Muscle layer of colon (tissue), 2 donors: Measurements from ENCODE around the gene MYL12A.
A peak's percentile ranks its signal among the peaks of the same experiment; 100 is the strongest.
"Not testable (repeated sequence)": the region's sequence is repeated elsewhere in the genome, so short reads cannot be mapped to it uniquely, and the experiment has no call there.

Source experiments
- H3K27ac ChIP-seq: one replicate; pipeline ENCODE4 v1.7.0; 2013; ENCODE audit warnings: low read depth, mild to moderate bottlenecking, low read length, moderate library complexity
- H3K27me3 ChIP-seq, 2 donors: one replicate each; pipeline ENCODE4 v1.7.0; 2013; ENCODE audit warnings: low read length in 2 of 2, mild to moderate bottlenecking in 2 of 2; ENCODE audit not compliant: insufficient read depth in 2 of 2, control insufficient read depth in 1 of 2
- H3K36me3 ChIP-seq: one replicate; pipeline ENCODE4 v1.7.0; 2013; ENCODE audit warnings: mild to moderate bottlenecking, low read length; ENCODE audit not compliant: insufficient read depth
- H3K4me1 ChIP-seq: one replicate; pipeline ENCODE4 v1.7.0; 2013; ENCODE audit warnings: mild to moderate bottlenecking, low read length; ENCODE audit not compliant: insufficient read depth
- H3K4me3 ChIP-seq, 2 donors: one replicate each; pipeline ENCODE4 v1.7.0; 2013; ENCODE audit warnings: low read length in 2 of 2, low read depth in 1 of 2, mild to moderate bottlenecking in 1 of 2, moderate library complexity in 1 of 2
- H3K9ac ChIP-seq: one replicate; pipeline ENCODE4 v1.7.0; 2013; ENCODE audit warnings: low read length
- H3K9me3 ChIP-seq: one replicate; pipeline ENCODE4 v1.7.0; 2013; ENCODE audit warnings: mild to moderate bottlenecking, low read length
- donor health status: abdominal sarcoma.
- donor health status: Adenocarcinoma of cecum.

Gene MYL12A

DNA sequence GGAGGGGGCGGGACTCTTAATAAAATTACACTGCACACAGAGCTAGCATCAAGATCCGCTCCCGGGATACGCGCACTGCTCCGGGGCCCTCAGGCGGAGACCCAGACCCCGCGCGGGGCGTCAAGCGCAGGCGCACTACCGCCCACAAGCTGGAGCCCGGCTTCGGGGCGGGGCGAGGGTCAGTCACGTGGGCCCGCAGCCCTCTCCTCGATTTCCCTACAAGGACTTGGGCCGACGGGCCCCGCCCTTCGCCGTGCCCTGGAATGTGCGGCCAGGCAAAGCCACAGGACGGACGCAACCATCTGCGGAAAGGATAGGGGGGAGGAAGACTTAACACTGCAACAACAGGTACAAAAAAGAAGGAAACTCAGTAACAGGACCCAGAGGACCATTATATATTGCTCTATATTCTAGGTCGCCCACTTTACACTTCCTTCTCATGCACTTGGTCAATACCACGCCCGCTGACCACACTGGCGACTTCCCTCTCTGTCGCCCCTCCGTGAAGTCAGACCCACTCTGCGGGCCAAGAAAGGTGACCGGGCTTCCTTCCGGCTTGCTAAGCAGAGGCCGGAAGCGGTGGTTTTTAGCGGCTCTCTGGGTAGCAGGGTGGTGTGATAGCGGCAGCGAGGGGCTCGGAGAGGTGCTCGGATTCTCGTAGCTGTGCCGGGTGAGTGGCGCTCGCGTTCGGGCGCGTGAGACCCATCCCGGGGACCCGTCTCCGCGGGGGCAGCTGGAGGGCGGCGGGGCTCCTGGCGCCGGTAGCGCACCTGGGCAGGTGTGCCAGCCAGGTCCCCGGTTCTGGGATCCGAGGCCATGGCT lies at the start of gene MYL12A:
MYL12A (plus strand) TSS at position 562 of the 822 bp plus-strand sequence. CDS start 5,447 bp downstream, outside the sequence.
- H3K36me3 ChIP-seq: peaks cover 6% of the 10 kb centered on the region
- H3K27ac ChIP-seq: peak within 1 kb of the TSS; percentile 90
- no peaks in the 10 kb centered on the region for H3K9me3 ChIP-seq
- peak within 1 kb of the TSS; percentile 44 for H3K9ac ChIP-seq
- no peaks in the 10 kb centered on the region for H3K27me3 ChIP-seq
- peak within 1 kb of the TSS; percentile 84 to 90 for H3K4me3 ChIP-seq
- peaks cover 37% of the 10 kb centered on the region for H3K4me1 ChIP-seq

GRCh38 chr18:3198260-3198860 lies 49.2 kb upstream of the MYL12A start:
- H3K9me3 ChIP-seq, H3K4me3 ChIP-seq, H3K36me3 ChIP-seq, H3K27me3 ChIP-seq, H3K9ac ChIP-seq, H3K27ac ChIP-seq, H3K4me1 ChIP-seq: not testable (repeated sequence)

DNA sequence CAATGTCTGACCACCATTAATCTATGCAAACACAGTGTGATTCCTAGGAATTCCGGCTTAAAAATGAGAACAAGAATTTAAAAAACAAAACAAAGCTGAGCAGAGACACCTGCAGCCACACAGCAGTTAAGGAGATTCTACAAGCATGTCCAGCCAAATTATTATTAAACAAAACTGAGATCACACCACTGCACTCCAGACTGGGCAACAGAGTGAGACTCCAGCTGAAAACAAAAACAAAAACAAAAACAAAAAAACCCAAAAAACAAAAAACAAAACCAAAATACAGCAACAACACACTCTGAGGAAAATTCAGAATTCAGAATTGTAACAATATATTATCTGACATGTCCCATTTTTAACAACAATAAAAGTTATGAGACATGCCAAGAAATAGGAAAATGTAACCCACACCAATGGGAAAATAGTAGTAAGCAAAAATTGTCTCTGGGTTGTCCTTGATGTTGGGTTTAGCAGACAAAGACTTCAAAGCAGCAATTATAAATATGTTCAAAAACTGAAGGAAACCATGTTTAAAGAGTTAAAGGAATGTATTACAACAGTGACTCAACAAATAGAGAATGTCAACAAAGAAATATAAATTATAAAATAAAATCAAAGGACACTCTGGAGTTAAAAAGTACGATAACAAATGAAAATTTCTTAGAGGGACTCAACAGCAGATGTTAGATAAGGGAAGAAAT lies 47.5 kb upstream of the MYL12A start:
- Histone ChIP-seq H3K9ac (no peak overlapping the region), H3K4me1 (no peaks in the 10 kb centered on the region), H3K4me3 (no peak overlapping the region), H3K27me3 (no peaks in the 10 kb centered on the region), H3K36me3 (no peaks in the 10 kb centered on the region), H3K27ac (no peak overlapping the region), H3K9me3 (no peaks in the 10 kb centered on the region)

DNA sequence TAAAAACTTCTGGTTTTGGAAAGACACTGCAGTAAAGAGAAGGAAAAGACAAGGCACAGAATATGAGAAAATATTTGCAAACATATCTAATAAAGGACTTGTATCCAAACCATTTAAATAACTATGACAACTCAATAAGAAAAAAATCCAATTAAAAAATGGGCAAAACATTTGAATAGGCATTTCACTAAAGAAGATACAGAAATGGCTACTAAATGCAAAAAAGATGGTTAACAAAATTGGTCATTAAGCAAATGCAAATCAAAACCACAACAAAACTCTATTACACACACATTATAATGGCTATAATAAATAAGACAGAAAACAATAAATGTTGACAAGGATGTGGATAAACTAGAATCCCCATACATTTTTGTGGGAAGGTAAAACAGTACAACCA lies 42.4 kb upstream of the MYL12A start:
- no peaks in the 10 kb centered on the region for H3K4me1 ChIP-seq
- H3K9ac ChIP-seq: no peak overlapping the region
- no peak overlapping the region for H3K4me3 ChIP-seq
- no peaks in the 10 kb centered on the region for H3K9me3 ChIP-seq
- H3K36me3 ChIP-seq: no peaks in the 10 kb centered on the region
- no peaks in the 10 kb centered on the region for H3K27me3 ChIP-seq
- H3K27ac ChIP-seq: no peak overlapping the region

GRCh38 chr18:3207565-3207964 lies 40.0 kb upstream of the MYL12A start:
- H3K36me3 ChIP-seq: no peaks in the 10 kb centered on the region
- H3K9me3 ChIP-seq: no peaks in the 10 kb centered on the region
- H3K4me3 ChIP-seq: no peak overlapping the region
- no peak overlapping the region for H3K27ac ChIP-seq
- peaks cover 14% of the 10 kb centered on the region for H3K4me1 ChIP-seq
- no peak overlapping the region for H3K9ac ChIP-seq
- H3K27me3 ChIP-seq: no peaks in the 10 kb centered on the region

DNA sequence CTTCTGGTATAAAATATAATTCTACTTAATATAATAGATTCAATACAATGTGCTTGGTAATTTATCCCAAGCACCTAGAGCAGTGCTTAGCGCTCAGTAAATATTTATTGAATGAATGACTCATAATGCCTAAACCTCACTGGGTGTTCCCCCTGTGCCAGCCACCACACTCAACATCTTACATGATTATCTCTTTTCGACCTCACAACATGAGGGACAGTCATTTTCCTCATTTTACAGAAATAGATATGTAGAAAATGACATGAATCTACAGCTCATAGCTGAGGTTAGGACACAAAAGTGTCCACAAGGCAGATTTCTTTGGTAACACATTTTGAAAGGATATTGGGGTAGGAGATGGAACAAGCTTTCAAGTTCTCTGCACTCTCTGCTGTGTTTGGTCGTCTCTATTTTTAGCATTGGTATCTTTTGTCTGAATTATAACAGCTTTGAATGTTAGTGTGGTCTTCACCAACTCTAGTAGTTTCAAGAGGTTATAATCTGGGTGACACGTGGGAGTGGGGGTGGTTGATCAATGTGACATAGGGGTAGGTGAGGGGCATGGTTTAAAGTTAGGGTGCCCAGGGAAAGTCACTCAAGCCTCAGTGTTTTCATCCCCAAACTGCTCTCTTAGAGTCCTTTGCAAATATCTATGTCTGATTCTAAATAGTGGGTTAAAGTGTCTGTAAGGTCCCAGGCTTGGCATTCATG lies 37.6 kb upstream of the MYL12A start:
- Histone ChIP-seq H3K9ac (no peak overlapping the region), H3K27me3 (no peaks in the 10 kb centered on the region), H3K36me3 (no peaks in the 10 kb centered on the region), H3K4me1 (peaks cover 26% of the 10 kb centered on the region), H3K9me3 (no peaks in the 10 kb centered on the region), H3K27ac (no peak overlapping the region), H3K4me3 (no peak overlapping the region)

DNA sequence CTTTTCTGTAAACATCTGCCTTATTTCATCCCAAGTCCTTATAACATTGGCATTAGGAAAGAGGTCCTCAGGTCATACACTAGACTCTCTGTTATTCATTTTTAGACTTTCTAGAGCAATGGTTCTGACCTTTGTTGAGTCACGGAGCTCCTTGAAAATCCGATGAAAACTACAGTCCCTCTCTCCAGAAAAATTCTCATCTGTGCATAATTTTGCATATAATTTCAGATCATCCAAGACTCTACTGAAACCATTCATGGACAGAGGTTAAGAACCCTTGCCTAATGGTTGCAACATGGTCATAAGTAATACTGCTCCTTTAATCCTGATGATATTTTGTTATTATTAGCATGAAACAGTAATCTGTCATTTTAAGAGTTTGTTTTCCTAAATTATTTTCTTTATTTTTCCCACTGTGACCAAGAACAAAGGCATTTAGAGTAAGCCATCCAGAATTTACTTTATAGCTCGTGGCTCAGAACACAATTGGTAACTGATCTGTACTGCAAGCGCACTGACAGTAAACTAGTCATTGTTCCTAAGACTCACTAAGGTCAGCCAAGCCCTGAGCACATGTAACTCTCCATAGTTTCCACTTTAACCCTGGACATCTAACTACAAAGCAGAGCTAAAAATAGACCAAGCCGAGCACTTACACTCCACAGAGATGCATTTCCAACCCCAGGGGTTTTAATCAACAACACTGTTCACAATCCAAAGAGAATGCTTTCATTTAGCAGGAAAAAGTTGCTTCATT lies 36.2 kb upstream of the MYL12A start:
- H3K4me1 ChIP-seq: peaks cover 26% of the 10 kb centered on the region

DNA sequence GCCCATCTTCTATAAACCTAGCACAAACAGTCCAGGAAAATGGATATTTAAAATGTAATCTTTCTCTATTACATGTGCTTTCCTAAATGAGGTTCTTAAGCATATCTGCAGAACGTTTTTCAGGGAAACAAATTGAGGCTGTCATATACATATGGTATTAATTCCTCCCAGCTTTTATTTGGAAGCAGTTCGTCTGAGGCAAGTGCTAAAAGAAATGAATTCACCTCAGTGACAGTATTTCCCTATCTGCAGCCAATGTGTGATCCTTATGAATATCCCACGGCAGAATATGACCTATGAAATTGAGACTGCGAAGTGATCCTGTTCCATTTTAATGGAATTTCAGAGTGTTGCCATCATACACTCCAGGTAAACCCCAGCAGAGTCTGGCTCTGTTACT lies 34.9 kb upstream of the MYL12A start:
- no peak overlapping the region for H3K4me3 ChIP-seq
- H3K9me3 ChIP-seq: no peaks in the 10 kb centered on the region
- no peaks in the 10 kb centered on the region for H3K27me3 ChIP-seq
- no peaks in the 10 kb centered on the region for H3K36me3 ChIP-seq
- no peak overlapping the region for H3K27ac ChIP-seq
- peaks cover 26% of the 10 kb centered on the region for H3K4me1 ChIP-seq
- no peak overlapping the region for H3K9ac ChIP-seq

More for the DNA sequence above, 36.2 kb upstream of the MYL12A start:
- Histone ChIP-seq H3K9me3 (no peaks in the 10 kb centered on the region), H3K27me3 (no peaks in the 10 kb centered on the region), H3K4me3 (no peak overlapping the region), H3K36me3 (no peaks in the 10 kb centered on the region), H3K27ac (peak overlapping the region; percentile 12), H3K9ac (no peak overlapping the region)

GRCh38 chr18:3213300-3214059 lies 34.1 kb upstream of the MYL12A start:
- Histone ChIP-seq H3K36me3 (no peaks in the 10 kb centered on the region), H3K4me1 (peaks cover 26% of the 10 kb centered on the region), H3K27ac (no peak overlapping the region), H3K27me3 (no peaks in the 10 kb centered on the region), H3K9me3 (no peaks in the 10 kb centered on the region), H3K9ac (no peak overlapping the region), H3K4me3 (no peak overlapping the region)

DNA sequence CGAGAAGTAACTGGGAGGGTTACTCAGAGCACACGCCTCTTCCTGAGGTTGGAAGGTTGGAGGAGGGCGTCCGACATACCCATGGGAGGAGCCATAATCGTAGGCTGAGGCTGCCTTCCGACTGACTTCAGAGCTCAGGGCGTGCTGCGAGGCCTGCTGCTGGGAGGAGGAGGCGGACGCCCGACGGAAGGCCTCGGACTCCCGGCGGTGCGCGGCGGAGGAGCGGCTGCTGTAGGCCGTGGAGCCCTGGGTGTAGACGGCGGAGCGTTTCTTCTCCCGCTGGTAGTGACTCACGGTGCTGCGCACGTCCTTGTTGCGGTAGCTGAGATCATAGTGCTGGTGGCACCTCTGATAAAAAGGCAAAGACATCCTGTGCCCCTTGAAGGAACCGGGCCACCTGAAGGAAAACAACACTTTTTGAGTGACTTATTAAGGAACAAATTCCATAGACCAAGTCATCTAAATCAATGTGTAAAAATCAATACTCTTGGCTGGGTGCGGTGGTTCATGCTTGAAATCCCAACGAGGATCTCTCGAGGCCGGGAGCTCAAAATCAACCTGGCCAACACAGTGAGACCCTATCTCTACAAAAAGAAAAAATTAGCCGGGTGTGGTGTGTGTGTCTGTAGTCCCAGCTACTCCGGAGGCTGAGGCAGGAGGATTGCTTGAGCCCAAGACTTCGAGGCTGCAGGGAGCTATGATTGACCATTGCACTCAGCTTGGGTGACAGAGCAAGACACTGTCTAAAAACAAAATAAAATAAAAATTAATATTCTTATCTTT lies 32.6 kb upstream of the MYL12A start:
- H3K4me3 ChIP-seq: no peak overlapping the region
- no peaks in the 10 kb centered on the region for H3K9me3 ChIP-seq
- H3K36me3 ChIP-seq: no peaks in the 10 kb centered on the region
- no peak overlapping the region for H3K27ac ChIP-seq
- peaks cover 29% of the 10 kb centered on the region for H3K4me1 ChIP-seq
- no peak overlapping the region for H3K9ac ChIP-seq
- H3K27me3 ChIP-seq: no peaks in the 10 kb centered on the region
